Stomach (tissue), 4 donors: Measurements from ENCODE around the gene PLA2G12A.

ENCODE experiments used
- POLR2A ChIP-seq, 4 donors: fragments of 450-650 bp; IDR thresholded peaks; one replicate each; pipeline ENCODE4 v1.6.1; 2016; ENCODE audit warnings: antibody characterized with exemption in 4 of 4, control low read depth in 2 of 4, mild to moderate bottlenecking in 1 of 4, moderate library complexity in 1 of 4
- TF ChIP-seq, protein P1 (sequence below), 7 experiments: fragments of 450-650 bp in 4 of 7; fragments of 200-600 bp in 3 of 7; sonication (generic) in 3 of 7; IDR thresholded peaks; one replicate each; pipeline ENCODE4 v1.5.1; 2016 to 2019; ENCODE audit warnings: antibody characterized with exemption in 7 of 7, control low read depth in 2 of 7, mild to moderate bottlenecking in 1 of 7

DNA sequence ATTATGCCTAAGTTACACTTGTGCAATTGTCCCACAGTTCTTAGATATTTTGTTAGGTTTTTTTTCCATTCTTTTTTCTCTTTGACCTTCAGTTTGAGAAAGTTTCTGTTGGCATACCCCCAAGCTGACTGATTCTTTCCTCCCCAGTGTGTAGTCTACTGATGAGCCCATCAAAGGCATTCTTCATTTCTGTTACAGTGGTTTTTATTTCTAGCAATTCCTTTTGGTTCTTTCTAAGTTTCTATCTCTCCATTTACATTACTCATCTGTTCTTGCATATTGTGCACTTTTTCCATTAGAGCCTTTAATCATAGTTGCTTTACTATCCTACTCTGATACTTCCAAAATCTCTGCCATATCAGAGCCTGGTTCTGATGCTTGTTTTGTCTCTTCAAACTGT, 58.5 kb downstream of the PLA2G12A start:
- TF ChIP-seq POLR2A (IDR thresholded peaks at IDR 0.05): no peak
- TF ChIP-seq, protein P1, sequence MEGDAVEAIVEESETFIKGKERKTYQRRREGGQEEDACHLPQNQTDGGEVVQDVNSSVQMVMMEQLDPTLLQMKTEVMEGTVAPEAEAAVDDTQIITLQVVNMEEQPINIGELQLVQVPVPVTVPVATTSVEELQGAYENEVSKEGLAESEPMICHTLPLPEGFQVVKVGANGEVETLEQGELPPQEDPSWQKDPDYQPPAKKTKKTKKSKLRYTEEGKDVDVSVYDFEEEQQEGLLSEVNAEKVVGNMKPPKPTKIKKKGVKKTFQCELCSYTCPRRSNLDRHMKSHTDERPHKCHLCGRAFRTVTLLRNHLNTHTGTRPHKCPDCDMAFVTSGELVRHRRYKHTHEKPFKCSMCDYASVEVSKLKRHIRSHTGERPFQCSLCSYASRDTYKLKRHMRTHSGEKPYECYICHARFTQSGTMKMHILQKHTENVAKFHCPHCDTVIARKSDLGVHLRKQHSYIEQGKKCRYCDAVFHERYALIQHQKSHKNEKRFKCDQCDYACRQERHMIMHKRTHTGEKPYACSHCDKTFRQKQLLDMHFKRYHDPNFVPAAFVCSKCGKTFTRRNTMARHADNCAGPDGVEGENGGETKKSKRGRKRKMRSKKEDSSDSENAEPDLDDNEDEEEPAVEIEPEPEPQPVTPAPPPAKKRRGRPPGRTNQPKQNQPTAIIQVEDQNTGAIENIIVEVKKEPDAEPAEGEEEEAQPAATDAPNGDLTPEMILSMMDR (IDR thresholded peaks at IDR 0.05): no peak
